ENCODE measurements around the gene H2AZ2. TPM values are rescaled to one million over a fixed set of nuclear protein-coding genes. Genes with fewer than 3 reads are reported as not detected.
"Not testable (repeated sequence)": the region's sequence is repeated elsewhere in the genome, so short reads cannot be mapped to it uniquely, and the experiment has no call there.

H2AZ2 gene
- total RNA-seq, 8 experiments from 2014 or later, result 58.6 to 270 (median 130) TPM

DNA sequence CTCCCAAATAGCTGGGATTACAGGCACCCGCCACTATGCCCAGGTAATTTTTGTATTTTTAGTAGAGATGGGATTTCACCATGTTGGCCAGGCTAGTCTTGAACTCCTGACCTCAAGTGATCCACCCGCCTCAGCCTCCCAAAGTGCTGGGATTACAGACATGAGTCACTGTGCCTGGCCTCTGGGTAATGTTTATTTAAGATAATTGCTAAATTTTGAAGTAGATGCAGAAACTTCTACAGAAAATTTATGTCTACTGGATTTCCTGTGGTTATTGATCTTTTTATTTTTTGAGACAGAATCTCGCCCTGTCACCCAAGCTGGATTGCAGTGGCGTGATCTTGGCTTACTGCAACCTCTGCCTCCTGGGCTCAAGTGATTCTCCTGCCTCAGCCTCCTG, 14.1 kb upstream of the H2AZ2 start:
- H3K4me3 ChIP-seq; H3K4me1 ChIP-seq (replicated peaks in 1 of 2); H3K27ac ChIP-seq: not testable (repeated sequence)
- ATAC-seq (replicated peaks in 6 of 8), result peak in 1 of 8 experiments; percentile 18
- 63 to 100% (median 80%) methylated on average over 1 to 2 of the region's 4 CpGs; no CpG with 5 or more reads in 3 of the 10 experiments for WGBS, 10 experiments
- in situ Hi-C loops (cut with MboI; ENCODE audit: low pct_unique_long_range_greater_than_20kb in 2 of 9, low sequenced_read_pairs in 9 of 9, unreplicated experiment in 9 of 9), result loop anchor here in 5 of 9 experiments (25.0 kb wide), 2 partner anchors 250 to 275 kb away; partner anchors contain the start of gene TBRG4 (in 1 of the 5)

- Histone ChIP-seq H3K27ac (no peak overlapping the region), H3K4me3 (no peak overlapping the region), H3K4me1 (replicated peaks in 1 of 2) (no peaks in the 10 kb centered on the region)
- WGBS, 10 experiments, result 67 to 100% (median 98%) methylated on average over 1 to 2 of the region's 2 CpGs; no CpG with 5 or more reads in 2 of the 10 experiments
- in situ Hi-C loops (cut with MboI; ENCODE audit: low pct_unique_long_range_greater_than_20kb in 2 of 9, low sequenced_read_pairs in 9 of 9, unreplicated experiment in 9 of 9), result loop anchor here in 5 of 9 experiments (10.0 to 25.0 kb wide), 4 partner anchors 57 to 279 kb away; partner anchors contain the start of gene TBRG4 (in 1 of the 5)
- no peak for ATAC-seq (replicated peaks in 6 of 8)
These were observed 10.3 kb upstream of the H2AZ2 start for GRCh38 chr7:44858161-44858560.

DNA sequence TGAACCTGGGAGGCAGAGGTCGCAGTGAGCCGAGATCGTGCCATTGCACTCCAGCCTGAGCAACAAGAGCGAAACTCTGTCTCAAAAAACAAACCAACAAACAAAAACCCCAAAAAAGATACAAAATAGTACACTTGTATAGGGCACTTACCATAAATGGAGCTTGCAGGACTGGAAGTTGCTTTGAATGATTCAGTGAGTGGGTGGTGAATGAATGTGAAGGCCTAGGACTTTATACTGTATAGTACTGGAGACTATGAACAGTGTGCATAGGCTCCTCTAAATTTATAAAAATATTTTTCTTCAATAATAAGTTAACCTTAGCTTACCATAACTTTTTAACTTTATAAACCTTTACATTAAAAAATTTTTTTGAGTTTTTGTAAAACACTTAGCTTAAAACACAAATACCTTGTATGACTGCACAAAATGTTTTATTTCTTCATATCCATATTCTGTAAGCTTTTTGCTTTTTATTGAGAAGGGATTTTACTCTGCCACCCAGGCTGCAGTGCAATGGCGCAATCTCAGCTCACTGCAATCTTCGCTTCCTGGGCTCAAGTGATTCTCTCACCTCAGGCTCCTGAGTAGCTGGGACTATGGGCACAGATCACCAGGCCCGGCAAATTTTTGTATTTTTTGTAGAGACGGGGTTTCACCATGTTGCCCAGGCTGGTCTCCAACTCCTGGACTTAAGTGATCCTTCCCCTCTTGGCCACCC, 6.9 kb upstream of the H2AZ2 start:
- H3K27ac ChIP-seq, result no peak overlapping the region
- no peak for ATAC-seq (replicated peaks in 6 of 8)
- 17 to 93% (median 87%) methylated on average over 1 to 4 of the region's 8 CpGs; no CpG with 5 or more reads in 1 of the 10 experiments for WGBS, 10 experiments
- in situ Hi-C loops (cut with MboI; ENCODE audit: low pct_unique_long_range_greater_than_20kb in 2 of 9, low sequenced_read_pairs in 9 of 9, unreplicated experiment in 9 of 9), result loop anchor here in 5 of 9 experiments (10.0 to 25.0 kb wide), 4 partner anchors 60 to 282 kb away; partner anchors contain the start of gene TBRG4 (in 1 of the 5)
- H3K4me1 ChIP-seq (replicated peaks in 1 of 2), result no peaks in the 10 kb centered on the region
- H3K4me3 ChIP-seq, result no peak overlapping the region

GRCh38 chr7:44853391-44853790, 5.5 kb upstream of the H2AZ2 start:
- Histone ChIP-seq H3K4me1 (replicated peaks in 1 of 2) (peaks cover 5 to 6% of the 10 kb centered on the region in 2 donors), H3K4me3 (no peak overlapping the region), H3K27ac (no peak overlapping the region)
- WGBS, 10 experiments, result 17 to 67% methylated on average over 1 of the region's 3 CpGs; no CpG with 5 or more reads in 8 of the 10 experiments
- ATAC-seq (replicated peaks in 6 of 8), result no peak
- in situ Hi-C loops (cut with MboI; ENCODE audit: low pct_unique_long_range_greater_than_20kb in 2 of 9, low sequenced_read_pairs in 9 of 9, unreplicated experiment in 9 of 9), result loop anchor here in 5 of 9 experiments (10.0 to 25.0 kb wide), 4 partner anchors 61 to 284 kb away; partner anchors contain the start of gene TBRG4 (in 1 of the 5)

GRCh38 chr7:44852590-44852989, 4.7 kb upstream of the H2AZ2 start:
- H3K4me3 ChIP-seq, result no peak overlapping the region
- WGBS, 10 experiments, result 57 to 100% (median 83%) methylated on average over 1 to 3 of the region's 3 CpGs; no CpG with 5 or more reads in 2 of the 10 experiments
- in situ Hi-C loops (cut with MboI; ENCODE audit: low pct_unique_long_range_greater_than_20kb in 2 of 9, low sequenced_read_pairs in 9 of 9, unreplicated experiment in 9 of 9), result loop anchor here in 5 of 9 experiments (10.0 to 25.0 kb wide), 4 partner anchors 62 to 285 kb away; partner anchors contain the start of gene TBRG4 (in 1 of the 5)
- no peak for ATAC-seq (replicated peaks in 6 of 8)
- H3K4me1 ChIP-seq (replicated peaks in 1 of 2), result peaks cover 5 to 6% of the 10 kb centered on the region in 2 donors
- no peak overlapping the region for H3K27ac ChIP-seq

- 83 to 100% (median 96%) methylated on average over 1 to 4 of the region's 5 CpGs; no CpG with 5 or more reads in 1 of the 10 experiments for WGBS, 10 experiments
- no peak for ATAC-seq (replicated peaks in 6 of 8)
- no peak overlapping the region for H3K4me3 ChIP-seq
- in situ Hi-C loops (cut with MboI; ENCODE audit: low pct_unique_long_range_greater_than_20kb in 2 of 9, low sequenced_read_pairs in 9 of 9, unreplicated experiment in 9 of 9), result loop anchor here in 5 of 9 experiments (10.0 to 25.0 kb wide), 5 partner anchors 65 to 287 kb away; partner anchors contain the start of genes TMED4 (in 3 of the 5) and TBRG4 (in 1 of the 5)
- no peak overlapping the region for H3K27ac ChIP-seq
- H3K4me1 ChIP-seq (replicated peaks in 1 of 2), result peaks cover 8 to 18% of the 10 kb centered on the region in 2 donors
These were observed 2.1 kb upstream of the H2AZ2 start for GRCh38 chr7:44849885-44850544.

DNA sequence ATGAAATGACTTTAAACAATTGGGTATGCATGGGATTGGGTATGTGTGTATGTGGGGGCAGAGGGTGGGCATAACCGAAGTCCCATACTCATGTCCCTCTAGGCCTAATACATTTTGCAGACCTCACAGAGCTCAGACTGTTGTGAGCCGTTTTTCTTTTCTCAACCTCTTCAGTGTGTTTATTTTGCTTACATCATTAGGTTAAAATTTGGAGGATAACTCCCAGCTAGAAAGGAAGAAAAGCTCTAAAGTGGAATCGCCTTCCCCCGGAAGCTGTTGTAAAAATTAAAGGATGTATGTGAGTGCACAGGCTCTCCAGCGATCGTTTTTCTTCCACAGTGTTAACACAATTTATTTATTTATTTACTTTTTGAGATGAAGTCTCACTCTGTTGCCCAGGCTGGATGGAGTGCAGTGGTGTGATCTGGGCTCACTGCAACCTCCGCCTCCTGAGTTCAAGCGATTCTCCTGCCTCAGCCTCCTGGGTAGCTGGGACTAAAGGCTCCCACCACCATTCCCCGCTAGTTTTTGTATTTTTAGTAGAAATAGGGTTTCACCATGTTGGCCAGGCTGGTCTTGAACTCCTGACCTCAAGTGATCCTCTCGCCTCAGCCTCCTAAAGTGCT, 1.5 kb upstream of the H2AZ2 start:
- ATAC-seq (replicated peaks in 6 of 8), result no peak
- 20 to 98% (median 71%) methylated on average over 1 to 6 of the region's 10 CpGs; no CpG with 5 or more reads in 1 of the 10 experiments for WGBS, 10 experiments
- Histone ChIP-seq H3K27ac (no peak overlapping the region), H3K4me3 (peak overlapping the region; percentile 58 to 96 (median 70)), H3K4me1 (replicated peaks in 1 of 2) (peaks cover 8 to 19% of the 10 kb centered on the region in 2 donors)
- in situ Hi-C loops (cut with MboI; ENCODE audit: low pct_unique_long_range_greater_than_20kb in 2 of 9, low sequenced_read_pairs in 9 of 9, unreplicated experiment in 9 of 9), result loop anchor here in 3 of 9 experiments (25.0 kb wide), 1 partner anchor 262 kb away; the partner anchor contains the start of gene TMED4 (in 3 of the 3)

- ATAC-seq (replicated peaks in 6 of 8), result peak; percentile 76 to 82 (median 80)
- in situ Hi-C loops (cut with MboI; ENCODE audit: low pct_unique_long_range_greater_than_20kb in 2 of 9, low sequenced_read_pairs in 9 of 9, unreplicated experiment in 9 of 9), result loop anchor here in 3 of 9 experiments (25.0 kb wide), 1 partner anchor 260 kb away; the partner anchor contains the start of gene TMED4 (in 3 of the 3)
- Histone ChIP-seq H3K27ac (peak overlapping the region; percentile 73 to 93), H3K4me1 (replicated peaks in 1 of 2) (peaks cover 8 to 19% of the 10 kb centered on the region in 2 donors), H3K4me3 (peak overlapping the region; percentile 71 to 96 (median 72))
- 0 to 3% (median 0%) methylated on average over 1 to 14 of the region's 36 CpGs; no CpG with 5 or more reads in 4 of the 10 experiments for WGBS, 10 experiments
These were observed 373 bp downstream of the H2AZ2 start for GRCh38 chr7:44847509-44847919.

- Histone ChIP-seq H3K4me1 (replicated peaks in 1 of 2) (peaks cover 8 to 19% of the 10 kb centered on the region in 2 donors), H3K27ac (peak overlapping the region in 1 of 2 donors; percentile 93), H3K4me3 (peak overlapping the region; percentile 71 to 96 (median 72))
- ATAC-seq (replicated peaks in 6 of 8), result no peak
- in situ Hi-C loops (cut with MboI; ENCODE audit: low pct_unique_long_range_greater_than_20kb in 2 of 9, low sequenced_read_pairs in 9 of 9, unreplicated experiment in 9 of 9), result loop anchor here in 3 of 9 experiments (25.0 kb wide), 1 partner anchor 260 kb away; the partner anchor contains the start of gene TMED4 (in 3 of the 3)
- WGBS, 10 experiments, result 0 to 2% (median 1%) methylated on average over 2 to 12 of the region's 12 CpGs
These were observed 925 bp downstream of the H2AZ2 start for GRCh38 chr7:44846816-44847508.

GRCh38 chr7:44846390-44846789, 1.5 kb downstream of the H2AZ2 start:
- ATAC-seq (replicated peaks in 6 of 8); H3K27ac ChIP-seq: not testable (repeated sequence)
- WGBS, 10 experiments, result 47 to 69% (median 61%) methylated on average over 1 to 11 of the region's 11 CpGs; no CpG with 5 or more reads in 2 of the 10 experiments
- Histone ChIP-seq H3K4me3 (peak overlapping the region; percentile 71 to 96 (median 72)), H3K4me1 (replicated peaks in 1 of 2) (peaks cover 8 to 19% of the 10 kb centered on the region in 2 donors)
- in situ Hi-C loops (cut with MboI; ENCODE audit: low pct_unique_long_range_greater_than_20kb in 2 of 9, low sequenced_read_pairs in 9 of 9, unreplicated experiment in 9 of 9), result loop anchor here in 3 of 9 experiments (25.0 kb wide), 1 partner anchor 259 kb away; the partner anchor contains the start of gene TMED4 (in 3 of the 3)

GRCh38 chr7:44845451-44845850, 2.4 kb downstream of the H2AZ2 start:
- no peak for ATAC-seq (replicated peaks in 6 of 8)
- in situ Hi-C loops (cut with MboI; ENCODE audit: low pct_unique_long_range_greater_than_20kb in 2 of 9, low sequenced_read_pairs in 9 of 9, unreplicated experiment in 9 of 9), result loop anchor here in 3 of 9 experiments (25.0 kb wide), 1 partner anchor 258 kb away; the partner anchor contains the start of gene TMED4 (in 3 of the 3)
- Histone ChIP-seq H3K4me1 (replicated peaks in 1 of 2) (peaks cover 8 to 19% of the 10 kb centered on the region in 2 donors), H3K27ac (no peak overlapping the region), H3K4me3 (no peak overlapping the region)
